ENCODE measurements around the gene LRIT3.

DNA sequence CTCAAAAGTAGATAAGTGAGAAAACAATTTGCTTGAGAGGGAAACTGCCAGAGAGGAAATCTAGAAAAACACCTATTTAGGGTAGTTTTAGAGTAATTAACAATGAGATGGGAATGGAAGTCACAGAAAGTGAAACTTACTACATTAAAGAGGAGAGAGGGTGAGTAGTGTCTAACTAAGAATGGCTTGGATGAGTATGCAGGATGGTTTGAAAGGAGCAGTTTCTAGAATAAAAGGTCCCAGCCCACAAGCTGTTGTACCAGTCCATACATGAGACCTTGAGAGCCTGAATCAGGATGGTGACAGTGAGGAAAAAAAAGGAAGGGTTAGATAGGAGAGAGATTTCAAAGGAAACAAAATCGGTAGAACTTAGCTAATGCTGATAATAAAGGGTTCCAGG, 31.0 kb upstream of the LRIT3 start:
- TF ChIP-seq GABPA (IDR thresholded peaks at IDR 0.05 in 1 of 2, conservative IDR thresholded peaks at IDR 0.05 in 1 of 2) (no peak), CTCF (IDR thresholded peaks at IDR 0.05; ENCODE audit: low read depth, low read length, missing input control) (no peak), TAF1 (conservative IDR thresholded peaks at IDR 0.05) (no peak), JUND (IDR thresholded peaks at IDR 0.05) (no peak), YY1 (IDR thresholded peaks at IDR 0.05) (no peak), SP1 (IDR thresholded peaks at IDR 0.05) (no peak), FOXA1 (IDR thresholded peaks at IDR 0.05) (no peak), RAD21 (IDR thresholded peaks at IDR 0.05) (no peak), RXRA (IDR thresholded peaks at IDR 0.05) (no peak), NR2F2 (IDR thresholded peaks at IDR 0.05) (no peak), REST (IDR thresholded peaks at IDR 0.05) (no peak)
- TF ChIP-seq, protein P1, sequence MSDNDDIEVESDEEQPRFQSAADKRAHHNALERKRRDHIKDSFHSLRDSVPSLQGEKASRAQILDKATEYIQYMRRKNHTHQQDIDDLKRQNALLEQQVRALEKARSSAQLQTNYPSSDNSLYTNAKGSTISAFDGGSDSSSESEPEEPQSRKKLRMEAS (IDR thresholded peaks at IDR 0.05): no peak
- TF ChIP-seq, protein P2, sequence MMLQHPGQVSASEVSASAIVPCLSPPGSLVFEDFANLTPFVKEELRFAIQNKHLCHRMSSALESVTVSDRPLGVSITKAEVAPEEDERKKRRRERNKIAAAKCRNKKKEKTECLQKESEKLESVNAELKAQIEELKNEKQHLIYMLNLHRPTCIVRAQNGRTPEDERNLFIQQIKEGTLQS (IDR thresholded peaks at IDR 0.05): no peak

Data from liver (tissue), 3 donors.